ENCODE data around the gene DLG2.

DLG2 gene

DNA sequence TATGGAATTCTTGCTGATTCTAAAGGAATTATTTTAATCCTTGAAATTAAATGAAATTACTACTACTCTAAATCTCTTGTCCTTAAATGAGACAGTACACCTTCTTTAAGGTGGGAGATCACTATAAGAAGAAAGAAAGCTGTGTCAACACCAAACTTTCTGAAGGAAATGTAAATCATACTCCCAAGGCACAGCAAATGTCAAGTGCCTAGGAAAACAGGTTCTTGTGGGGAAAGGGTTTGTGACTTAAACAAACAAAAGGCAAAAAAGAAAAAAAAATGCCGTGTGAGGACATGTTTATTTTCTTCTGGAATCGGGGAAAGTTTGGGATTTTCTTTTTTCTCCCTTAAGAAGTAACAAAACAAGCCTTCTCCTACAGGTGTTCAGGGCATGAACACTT lies 745.1 kb downstream of the DLG2 start:
- TF ChIP-seq, protein P1, sequence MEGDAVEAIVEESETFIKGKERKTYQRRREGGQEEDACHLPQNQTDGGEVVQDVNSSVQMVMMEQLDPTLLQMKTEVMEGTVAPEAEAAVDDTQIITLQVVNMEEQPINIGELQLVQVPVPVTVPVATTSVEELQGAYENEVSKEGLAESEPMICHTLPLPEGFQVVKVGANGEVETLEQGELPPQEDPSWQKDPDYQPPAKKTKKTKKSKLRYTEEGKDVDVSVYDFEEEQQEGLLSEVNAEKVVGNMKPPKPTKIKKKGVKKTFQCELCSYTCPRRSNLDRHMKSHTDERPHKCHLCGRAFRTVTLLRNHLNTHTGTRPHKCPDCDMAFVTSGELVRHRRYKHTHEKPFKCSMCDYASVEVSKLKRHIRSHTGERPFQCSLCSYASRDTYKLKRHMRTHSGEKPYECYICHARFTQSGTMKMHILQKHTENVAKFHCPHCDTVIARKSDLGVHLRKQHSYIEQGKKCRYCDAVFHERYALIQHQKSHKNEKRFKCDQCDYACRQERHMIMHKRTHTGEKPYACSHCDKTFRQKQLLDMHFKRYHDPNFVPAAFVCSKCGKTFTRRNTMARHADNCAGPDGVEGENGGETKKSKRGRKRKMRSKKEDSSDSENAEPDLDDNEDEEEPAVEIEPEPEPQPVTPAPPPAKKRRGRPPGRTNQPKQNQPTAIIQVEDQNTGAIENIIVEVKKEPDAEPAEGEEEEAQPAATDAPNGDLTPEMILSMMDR (IDR thresholded peaks at IDR 0.05; ENCODE audit: low read depth, low read length) = no peak
- no peak for TF ChIP-seq EZH2phosphoT487 (IDR thresholded peaks at IDR 0.05; ENCODE audit: low read depth)
- H3K4me3 ChIP-seq (ENCODE audit: low read length) = no peak overlapping the region
- H4K20me1 ChIP-seq (ENCODE audit: insufficient read depth, low read length) = no peaks in the 10 kb centered on the region
- no peaks in the 10 kb centered on the region for H3K4me1 ChIP-seq (ENCODE audit: low read length)
- no peak overlapping the region for H3K27ac ChIP-seq (ENCODE audit: low read length)
- no peak overlapping the region for H3K4me2 ChIP-seq (ENCODE audit: low read length)
- no peak overlapping the region for H2AFZ ChIP-seq (ENCODE audit: low read depth, low read length)
- H3K9me3 ChIP-seq (ENCODE audit: insufficient read depth, low read length) = no peaks in the 10 kb centered on the region
- H3K36me3 ChIP-seq (replicated peaks; ENCODE audit: low read depth, low read length) = no peaks in the 10 kb centered on the region
- H3K9ac ChIP-seq (ENCODE audit: low read length) = no peak overlapping the region
- no peaks in the 10 kb centered on the region for H3K27me3 ChIP-seq (ENCODE audit: low read depth, low read length)
- no peaks in the 10 kb centered on the region for H3K79me2 ChIP-seq (ENCODE audit: low read length)

DNA sequence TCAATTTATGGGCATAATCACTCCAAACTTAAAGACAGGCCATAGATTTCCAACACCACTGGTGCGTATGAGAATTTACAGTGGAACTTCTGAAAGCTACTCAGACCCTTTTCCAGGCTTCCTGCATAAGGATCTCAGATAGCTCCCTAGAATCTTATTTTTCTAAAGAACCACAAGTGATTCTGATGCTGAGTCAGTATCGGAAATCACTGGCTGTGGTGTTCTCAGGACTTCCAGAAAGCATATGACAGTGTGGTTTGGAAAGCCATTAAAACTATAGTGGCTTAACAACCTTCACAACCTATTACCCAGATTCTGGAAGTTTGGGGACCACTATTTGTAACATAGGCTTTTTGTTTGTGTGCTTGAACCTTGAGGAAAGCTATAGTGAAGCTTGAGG lies 756.0 kb downstream of the DLG2 start:
- H3K9me3 ChIP-seq (ENCODE audit: insufficient read depth, low read length) = no peaks in the 10 kb centered on the region
- no peaks in the 10 kb centered on the region for H3K4me1 ChIP-seq (ENCODE audit: low read length)
- no peak overlapping the region for H3K27ac ChIP-seq (ENCODE audit: low read length)
- H3K27me3 ChIP-seq (ENCODE audit: low read depth, low read length) = no peaks in the 10 kb centered on the region
- no peaks in the 10 kb centered on the region for H4K20me1 ChIP-seq (ENCODE audit: insufficient read depth, low read length)
- no peak overlapping the region for H3K9ac ChIP-seq (ENCODE audit: low read length)
- no peak overlapping the region for H3K4me2 ChIP-seq (ENCODE audit: low read length)
- H2AFZ ChIP-seq (ENCODE audit: low read depth, low read length) = no peak overlapping the region
- no peaks in the 10 kb centered on the region for H3K79me2 ChIP-seq (ENCODE audit: low read length)
- H3K36me3 ChIP-seq (replicated peaks; ENCODE audit: low read depth, low read length) = no peaks in the 10 kb centered on the region
- no peak overlapping the region for H3K4me3 ChIP-seq (ENCODE audit: low read length)
- TF ChIP-seq, protein P1 (IDR thresholded peaks at IDR 0.05; ENCODE audit: low read depth, low read length) = no peak
- no peak for TF ChIP-seq EZH2phosphoT487 (IDR thresholded peaks at IDR 0.05; ENCODE audit: low read depth)

DNA sequence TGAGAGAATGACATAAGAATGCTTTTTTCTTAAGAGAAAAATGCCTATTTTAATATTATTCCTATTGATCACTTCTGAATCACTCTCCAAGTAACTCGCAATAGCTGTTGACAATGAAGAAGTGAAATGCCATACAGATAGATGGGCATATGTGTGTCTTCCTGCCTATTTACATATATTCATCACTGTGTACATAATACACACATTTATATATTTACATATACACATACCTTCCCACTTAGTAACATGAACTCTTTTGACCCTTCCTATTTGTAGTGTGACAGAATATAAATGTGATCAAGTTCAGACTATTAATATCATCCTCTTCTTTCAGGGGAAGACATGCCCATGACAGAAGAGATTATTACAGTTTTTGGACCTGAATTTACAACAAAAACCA lies 756.7 kb downstream of the DLG2 start:
- Histone ChIP-seq H3K79me2 (ENCODE audit: low read length) (no peaks in the 10 kb centered on the region), H2AFZ (ENCODE audit: low read depth, low read length) (no peak overlapping the region), H3K9ac (ENCODE audit: low read length) (no peak overlapping the region), H3K27ac (ENCODE audit: low read length) (no peak overlapping the region), H3K4me2 (ENCODE audit: low read length) (no peak overlapping the region), H3K4me3 (ENCODE audit: low read length) (no peak overlapping the region), H3K9me3 (ENCODE audit: insufficient read depth, low read length) (no peaks in the 10 kb centered on the region), H3K27me3 (ENCODE audit: low read depth, low read length) (no peaks in the 10 kb centered on the region), H3K36me3 (replicated peaks; ENCODE audit: low read depth, low read length) (no peaks in the 10 kb centered on the region), H4K20me1 (ENCODE audit: insufficient read depth, low read length) (no peaks in the 10 kb centered on the region), H3K4me1 (ENCODE audit: low read length) (no peaks in the 10 kb centered on the region)
- no peak for TF ChIP-seq EZH2phosphoT487 (IDR thresholded peaks at IDR 0.05; ENCODE audit: low read depth)
- TF ChIP-seq, protein P1 (IDR thresholded peaks at IDR 0.05; ENCODE audit: low read depth, low read length) = no peak

DNA sequence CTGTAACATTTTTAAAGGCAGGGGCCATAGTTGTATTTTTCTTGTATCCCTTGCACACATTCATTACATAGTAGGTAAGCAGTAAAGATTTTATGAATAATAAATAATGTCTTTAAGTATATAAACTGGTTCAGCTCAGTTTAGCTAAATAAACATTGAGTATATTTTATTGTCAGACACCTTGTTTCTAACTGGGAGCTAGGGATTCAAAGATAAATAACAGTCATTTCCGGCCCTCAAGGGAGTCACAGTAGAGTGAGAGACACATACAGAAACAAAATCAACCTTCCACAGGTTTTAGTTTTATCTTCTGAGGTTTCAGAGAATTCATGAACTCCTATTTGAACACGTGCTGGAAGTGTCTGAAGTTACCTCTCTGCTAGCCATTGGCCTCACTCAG lies 760.2 kb downstream of the DLG2 start:
- no peak overlapping the region for H3K4me3 ChIP-seq (ENCODE audit: low read length)
- no peaks in the 10 kb centered on the region for H3K4me1 ChIP-seq (ENCODE audit: low read length)
- no peaks in the 10 kb centered on the region for H3K36me3 ChIP-seq (replicated peaks; ENCODE audit: low read depth, low read length)
- no peak overlapping the region for H3K27ac ChIP-seq (ENCODE audit: low read length)
- H2AFZ ChIP-seq (ENCODE audit: low read depth, low read length) = no peak overlapping the region
- TF ChIP-seq EZH2phosphoT487 (IDR thresholded peaks at IDR 0.05; ENCODE audit: low read depth) = no peak
- TF ChIP-seq, protein P1 (IDR thresholded peaks at IDR 0.05; ENCODE audit: low read depth, low read length) = no peak
- no peaks in the 10 kb centered on the region for H3K9me3 ChIP-seq (ENCODE audit: insufficient read depth, low read length)
- no peak overlapping the region for H3K9ac ChIP-seq (ENCODE audit: low read length)
- H3K27me3 ChIP-seq (ENCODE audit: low read depth, low read length) = no peaks in the 10 kb centered on the region
- no peak overlapping the region for H3K4me2 ChIP-seq (ENCODE audit: low read length)
- no peaks in the 10 kb centered on the region for H4K20me1 ChIP-seq (ENCODE audit: insufficient read depth, low read length)
- H3K79me2 ChIP-seq (ENCODE audit: low read length) = no peaks in the 10 kb centered on the region
